Stimulated activated naive B cell treated with anti-CD40 and anti-IgM and Interleukin-4, amounts not matched to agents 10 μg/mL and 1 μg/mL and 100 μg/mL, for 72 hours (primary cell): ENCODE measurements around the gene ATP4B.

ENCODE experiments used
- ATAC-seq, 2 donors: fragments of 150-1000 bp; cut with Tn5 transposase; replicated peaks; 2 replicates each; pipeline ENCODE4 v1.10.0; 2021; ENCODE audit warnings: moderate library complexity in 1 of 2
- DNase-seq: peaks from one replicate; pipeline ENCODE4 v3.0.0; 2021
- H3K27ac Mint-ChIP-seq: one replicate; pipeline ENCODE4 v1.8.0; 2022; ENCODE audit warnings: mild to moderate bottlenecking, mixed read lengths
- H3K27me3 Mint-ChIP-seq, 2 donors: one replicate each; pipeline ENCODE4 v1.8.0; 2022; ENCODE audit warnings: mixed read lengths in 2 of 2
- H3K36me3 Mint-ChIP-seq, 2 donors: one replicate each; pipeline ENCODE4 v1.8.0; 2022; ENCODE audit warnings: mixed read lengths in 2 of 2, mild to moderate bottlenecking in 1 of 2
- H3K4me1 Mint-ChIP-seq, 2 donors: one replicate each; pipeline ENCODE4 v1.8.0; 2022; ENCODE audit warnings: mixed read lengths in 2 of 2, mild to moderate bottlenecking in 1 of 2
- H3K4me3 Mint-ChIP-seq, 2 donors: one replicate each; pipeline ENCODE4 v1.8.0; 2022; ENCODE audit warnings: mild to moderate bottlenecking in 2 of 2, mixed read lengths in 2 of 2, moderate library complexity in 1 of 2
- H3K9me3 Mint-ChIP-seq, 2 donors: one replicate each; pipeline ENCODE4 v1.8.0; 2022; ENCODE audit warnings: mixed read lengths in 2 of 2, mild to moderate bottlenecking in 1 of 2

Gene ATP4B

GRCh38 chr13:113605866-113606438, 52.0 kb downstream of the ATP4B start:
- DNase-seq, result no peak
- Mint-ChIP-seq H3K27me3 (no peaks in the 10 kb centered on the region), H3K9me3 (no peaks in the 10 kb centered on the region), H3K36me3 (peaks cover 35 to 46% of the 10 kb centered on the region in 2 donors), H3K27ac (no peak overlapping the region), H3K4me3 (no peak overlapping the region), H3K4me1 (peaks cover 32 to 43% of the 10 kb centered on the region in 2 donors)
- ATAC-seq, result no peak

- no peak overlapping the region for H3K27ac Mint-ChIP-seq
- no peak overlapping the region for H3K4me3 Mint-ChIP-seq
- peaks cover 34 to 43% of the 10 kb centered on the region in 2 donors for H3K4me1 Mint-ChIP-seq
- H3K27me3 Mint-ChIP-seq, result no peaks in the 10 kb centered on the region
- ATAC-seq (no peak), DNase-seq (no peak)
- peaks cover 33 to 44% of the 10 kb centered on the region in 2 donors for H3K36me3 Mint-ChIP-seq
- no peaks in the 10 kb centered on the region for H3K9me3 Mint-ChIP-seq
Observed at GRCh38 chr13:113605461-113605860, 52.5 kb downstream of the ATP4B start.

GRCh38 chr13:113604186-113604585, 53.8 kb downstream of the ATP4B start:
- peak; percentile 86 to 91 for ATAC-seq
- Mint-ChIP-seq H3K4me1 (peaks cover 33 to 43% of the 10 kb centered on the region in 2 donors), H3K36me3 (peaks cover 41 to 51% of the 10 kb centered on the region in 2 donors), H3K27me3 (no peaks in the 10 kb centered on the region), H3K9me3 (peaks cover 3 to 4% of the 10 kb centered on the region in 2 donors), H3K27ac (no peak overlapping the region), H3K4me3 (no peak overlapping the region)
- no peak for DNase-seq

- Mint-ChIP-seq H3K4me3 (no peak overlapping the region), H3K9me3 (peaks cover 3 to 4% of the 10 kb centered on the region in 2 donors), H3K36me3 (peaks cover 39 to 52% of the 10 kb centered on the region in 2 donors), H3K27me3 (no peaks in the 10 kb centered on the region), H3K27ac (peak overlapping the region; percentile 56), H3K4me1 (peaks cover 29 to 42% of the 10 kb centered on the region in 2 donors)
- ATAC-seq (no peak), DNase-seq (no peak)
Observed at GRCh38 chr13:113603116-113603710, 54.8 kb downstream of the ATP4B start.

- H3K27me3 Mint-ChIP-seq, result no peaks in the 10 kb centered on the region
Observed at GRCh38 chr13:113602291-113602988, 55.6 kb downstream of the ATP4B start.

GRCh38 chr13:113601166-113602070, 56.6 kb downstream of the ATP4B start:
- Mint-ChIP-seq H3K4me3 (no peak overlapping the region), H3K4me1 (peaks cover 25 to 32% of the 10 kb centered on the region in 2 donors), H3K9me3 (peaks cover 3 to 4% of the 10 kb centered on the region in 2 donors), H3K27ac (no peak overlapping the region), H3K36me3 (peaks cover 42 to 52% of the 10 kb centered on the region in 2 donors), H3K27me3 (no peaks in the 10 kb centered on the region)
- no peak for ATAC-seq
- no peak for DNase-seq

More at GRCh38 chr13:113602291-113602988, 55.6 kb downstream of the ATP4B start:
- H3K36me3 Mint-ChIP-seq, result peaks cover 40 to 50% of the 10 kb centered on the region in 2 donors
- H3K9me3 Mint-ChIP-seq, result peaks cover 3 to 4% of the 10 kb centered on the region in 2 donors
- no peak overlapping the region for H3K4me3 Mint-ChIP-seq
- ATAC-seq (no peak), DNase-seq (no peak)
- peaks cover 24 to 35% of the 10 kb centered on the region in 2 donors for H3K4me1 Mint-ChIP-seq
- peak overlapping the region; percentile 56 for H3K27ac Mint-ChIP-seq

GRCh38 chr13:113599391-113599790, 58.6 kb downstream of the ATP4B start:
- ATAC-seq (no peak), DNase-seq (no peak)
- Mint-ChIP-seq H3K36me3 (peaks cover 44 to 51% of the 10 kb centered on the region in 2 donors), H3K4me1 (peaks cover 13 to 18% of the 10 kb centered on the region in 2 donors), H3K27me3 (no peaks in the 10 kb centered on the region), H3K4me3 (no peak overlapping the region), H3K27ac (no peak overlapping the region), H3K9me3 (peaks cover 4% of the 10 kb centered on the region in 2 donors)
